IPS-NIHi7 (cell line): ENCODE data around the gene TSSK6.
A peak's percentile ranks its signal among the peaks of the same experiment; 100 is the strongest.

Experiments used
- DNase-seq: peaks from one replicate; pipeline ENCODE4 v3.0.0; 2012; ENCODE audit warnings: mixed read lengths; ENCODE audit errors: extremely low spot score

TSSK6 gene

DNA sequence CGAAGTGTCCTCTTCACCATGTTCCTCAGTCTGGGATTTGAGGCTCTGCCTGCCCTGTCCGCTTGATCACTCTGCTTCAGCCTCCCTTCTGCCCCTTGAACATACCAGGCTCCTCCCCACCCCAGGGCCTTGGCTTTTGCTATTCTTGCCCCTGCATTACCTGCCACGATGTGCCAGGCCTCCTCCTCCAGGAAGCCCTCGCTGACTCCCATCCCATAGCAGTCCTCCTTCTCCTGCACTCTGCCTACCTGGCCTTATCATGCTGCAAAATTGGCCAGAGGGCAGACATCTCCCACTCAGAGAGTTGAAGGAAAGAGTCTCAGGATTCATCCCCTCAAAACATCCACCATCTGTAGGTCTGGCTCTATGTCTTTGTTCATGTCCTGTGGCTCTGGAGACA is 15.5 kb upstream of the TSSK6 start:
- DNase-seq = no peak

DNA sequence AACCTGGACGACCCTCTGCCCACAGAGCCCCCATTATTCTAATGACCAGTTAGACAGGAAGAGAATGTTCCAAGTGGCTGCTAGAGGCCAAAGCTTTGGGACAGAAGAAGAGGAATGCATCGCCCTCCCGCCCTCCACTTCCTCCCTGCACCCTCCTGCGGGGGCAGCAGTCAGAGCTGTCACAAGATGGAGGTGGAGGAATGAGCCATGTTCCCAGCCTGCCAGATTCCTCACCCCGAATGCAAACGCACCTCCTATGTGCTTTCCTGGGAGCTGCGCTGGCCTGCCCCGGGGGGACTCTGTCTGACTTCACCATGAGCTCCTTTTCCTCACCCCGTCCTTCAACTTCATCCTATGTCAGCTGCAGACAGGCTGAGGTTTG is 15.1 kb upstream of the TSSK6 start:
- no peak for DNase-seq

DNA sequence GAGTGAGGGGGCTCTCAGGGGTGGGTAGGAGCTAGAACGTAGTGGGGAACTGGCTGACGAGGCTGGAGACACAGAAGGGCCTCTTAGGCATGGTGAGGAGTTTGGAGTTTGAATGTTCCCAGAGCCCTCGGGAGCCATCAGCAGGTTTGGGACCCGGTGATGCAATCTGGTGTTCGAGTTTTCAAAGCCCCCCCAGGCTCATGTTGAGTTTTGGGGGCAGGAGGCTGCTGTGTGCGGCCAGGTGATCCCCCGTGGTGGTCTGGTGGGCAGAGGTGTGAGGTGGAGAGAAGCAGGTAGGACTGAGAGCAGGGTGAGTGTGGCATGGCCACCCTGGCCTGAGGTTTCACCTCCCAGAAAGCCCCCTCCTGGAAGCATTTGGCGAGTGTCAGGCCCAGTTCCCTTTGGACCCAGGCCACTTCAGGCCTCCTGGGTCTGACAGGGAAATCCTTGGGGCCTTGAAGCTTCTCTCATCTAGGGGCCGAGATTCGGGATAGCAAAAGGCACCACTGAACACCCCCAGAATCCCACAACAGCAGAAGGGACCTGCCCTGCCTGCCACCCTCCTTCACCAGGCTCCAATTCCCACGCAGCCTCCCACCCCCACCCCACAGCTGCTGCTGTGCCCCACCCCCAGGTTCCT is 14.6 kb upstream of the TSSK6 start:
- DNase-seq = no peak

DNA sequence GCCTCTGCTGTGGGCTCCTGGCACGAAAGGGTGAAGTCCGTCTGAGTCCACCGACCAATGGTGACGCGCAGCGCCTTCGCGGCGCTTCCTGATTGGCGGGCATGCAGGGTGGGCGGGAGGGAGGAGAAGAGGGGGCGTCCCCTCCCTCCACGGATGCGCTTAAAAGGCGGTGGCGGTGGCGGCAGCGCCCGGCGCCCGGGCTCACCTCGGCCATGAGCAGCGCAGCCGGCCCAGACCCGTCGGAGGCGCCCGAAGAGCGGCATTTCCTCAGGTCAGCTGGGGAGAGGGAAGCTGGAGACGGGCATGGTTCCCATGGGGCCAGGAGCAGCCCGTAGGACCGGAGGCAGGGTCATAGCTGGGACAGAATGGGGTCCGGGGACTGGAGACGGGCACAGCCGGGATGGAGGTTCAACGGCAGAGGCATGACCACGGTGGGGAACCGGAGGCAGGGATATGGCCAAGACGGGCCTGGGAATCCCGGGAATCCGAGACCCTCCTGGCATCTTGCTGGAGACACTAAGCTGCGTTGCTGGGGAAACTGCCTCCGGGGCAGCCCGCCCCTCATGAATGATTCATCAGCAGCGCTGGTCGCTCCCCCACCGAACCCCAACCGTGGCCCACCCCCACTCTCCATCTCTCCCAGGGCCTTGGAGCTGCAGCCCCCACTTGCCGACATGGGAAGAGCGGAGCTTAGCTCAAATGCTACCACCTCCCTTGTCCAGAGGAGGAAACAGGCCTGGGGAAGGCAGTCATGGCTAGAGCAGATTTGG is 13.6 kb upstream of the TSSK6 start, which contains the start of gene YJEFN3:
TSS of gene YJEFN3 (plus strand) at position 191 of the 770 bp plus-strand sequence. CDS start at position 213, 22 bp downstream.
- peak; percentile 66 for DNase-seq

DNA sequence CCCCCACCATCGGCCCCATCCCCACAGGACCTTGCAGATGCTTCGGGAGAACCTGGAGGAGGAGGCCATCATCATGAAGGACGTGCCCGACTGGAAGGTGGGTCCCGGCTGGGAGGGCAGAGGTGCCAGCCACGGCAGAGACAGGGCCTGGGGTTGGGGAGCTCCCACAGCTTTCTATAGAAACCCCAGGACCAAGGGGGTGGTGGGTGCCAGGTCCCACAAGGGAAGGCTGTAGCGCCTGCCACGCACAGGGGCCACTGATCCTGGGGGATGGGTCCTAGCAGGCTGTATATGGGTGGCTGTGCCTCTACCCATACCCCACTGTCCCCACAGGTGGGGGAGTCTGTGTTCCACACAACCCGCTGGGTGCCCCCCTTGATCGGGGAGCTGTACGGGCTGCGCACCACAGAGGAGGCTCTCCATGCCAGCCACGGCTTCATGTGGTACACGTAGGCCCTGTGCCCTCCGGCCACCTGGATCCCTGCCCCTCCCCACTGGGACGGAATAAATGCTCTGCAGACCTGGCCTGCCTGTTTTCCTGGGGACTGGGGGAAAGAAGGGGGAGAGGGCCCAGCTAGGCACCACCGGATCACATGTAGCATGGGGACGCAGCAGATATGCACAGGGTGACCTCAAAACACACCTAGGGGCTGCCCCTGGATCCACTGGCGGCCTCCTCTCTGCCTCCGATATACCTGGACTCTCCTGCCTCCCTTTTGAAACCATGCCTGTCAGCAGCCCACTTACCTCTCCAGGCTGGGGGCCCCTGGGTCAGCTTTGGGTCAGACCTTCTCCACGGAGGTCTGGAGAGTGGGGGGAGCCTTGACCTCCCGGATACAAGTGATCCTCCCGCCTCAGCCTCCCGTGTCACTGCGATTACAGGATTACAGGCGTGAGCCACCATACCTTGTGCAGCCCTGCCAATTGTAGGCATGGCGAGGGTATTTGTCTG is 12.6 kb upstream of the TSSK6 start:
- DNase-seq = no peak

DNA sequence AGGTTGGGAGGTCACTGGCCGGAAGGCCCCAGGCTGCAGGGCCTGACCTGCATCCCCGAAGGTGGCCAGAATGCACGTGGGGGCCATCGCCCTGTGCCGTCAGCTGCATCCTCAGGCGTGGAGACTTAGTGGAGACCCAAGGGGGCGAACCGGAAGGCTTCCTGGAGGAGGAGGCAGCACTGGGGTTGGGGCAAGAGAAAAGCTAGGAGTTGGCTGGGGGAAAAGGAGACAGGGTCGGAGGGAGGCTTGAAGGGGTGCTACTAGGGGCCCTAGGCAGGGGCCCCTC is 12.0 kb upstream of the TSSK6 start:
- DNase-seq = no peak

DNA sequence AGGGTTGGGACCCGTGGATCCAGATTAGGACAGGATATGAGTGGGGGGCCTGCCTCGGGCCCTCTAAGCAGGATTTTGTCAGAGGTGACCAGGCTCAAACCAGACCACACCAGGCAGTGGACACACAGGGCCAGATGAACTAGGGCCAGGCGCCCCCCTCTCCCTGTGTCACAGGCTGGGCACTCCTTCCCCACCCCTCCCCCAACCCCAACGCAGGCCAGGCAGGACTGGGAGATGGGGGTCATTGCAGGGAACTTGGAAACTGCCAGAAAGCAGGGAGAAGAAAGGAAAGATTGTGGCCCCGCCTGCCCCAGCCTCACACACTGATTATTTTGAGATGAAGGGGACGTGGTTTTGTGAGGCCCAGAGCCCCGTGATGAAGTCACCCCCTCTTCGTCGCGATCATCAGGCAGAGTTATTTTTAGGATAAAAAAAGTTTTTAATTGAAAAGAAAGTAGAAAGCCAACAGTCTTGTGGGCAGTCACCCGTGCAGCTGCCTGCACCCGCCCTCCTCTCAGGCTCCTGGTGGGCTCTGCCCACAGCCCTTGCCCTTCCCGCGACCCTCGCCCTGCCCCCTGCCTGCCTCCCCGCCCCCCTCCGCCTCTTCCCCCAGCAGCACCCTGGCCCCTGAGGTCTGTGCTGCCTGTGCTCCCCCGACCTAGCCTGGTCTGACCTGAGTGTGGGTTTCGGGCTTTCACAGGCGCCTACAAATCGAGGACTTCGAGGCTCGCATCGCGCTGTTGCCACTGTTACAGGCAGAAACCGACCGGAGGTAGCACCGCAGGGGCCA is 11.4 kb upstream of the TSSK6 start:
- DNase-seq = no peak

DNA sequence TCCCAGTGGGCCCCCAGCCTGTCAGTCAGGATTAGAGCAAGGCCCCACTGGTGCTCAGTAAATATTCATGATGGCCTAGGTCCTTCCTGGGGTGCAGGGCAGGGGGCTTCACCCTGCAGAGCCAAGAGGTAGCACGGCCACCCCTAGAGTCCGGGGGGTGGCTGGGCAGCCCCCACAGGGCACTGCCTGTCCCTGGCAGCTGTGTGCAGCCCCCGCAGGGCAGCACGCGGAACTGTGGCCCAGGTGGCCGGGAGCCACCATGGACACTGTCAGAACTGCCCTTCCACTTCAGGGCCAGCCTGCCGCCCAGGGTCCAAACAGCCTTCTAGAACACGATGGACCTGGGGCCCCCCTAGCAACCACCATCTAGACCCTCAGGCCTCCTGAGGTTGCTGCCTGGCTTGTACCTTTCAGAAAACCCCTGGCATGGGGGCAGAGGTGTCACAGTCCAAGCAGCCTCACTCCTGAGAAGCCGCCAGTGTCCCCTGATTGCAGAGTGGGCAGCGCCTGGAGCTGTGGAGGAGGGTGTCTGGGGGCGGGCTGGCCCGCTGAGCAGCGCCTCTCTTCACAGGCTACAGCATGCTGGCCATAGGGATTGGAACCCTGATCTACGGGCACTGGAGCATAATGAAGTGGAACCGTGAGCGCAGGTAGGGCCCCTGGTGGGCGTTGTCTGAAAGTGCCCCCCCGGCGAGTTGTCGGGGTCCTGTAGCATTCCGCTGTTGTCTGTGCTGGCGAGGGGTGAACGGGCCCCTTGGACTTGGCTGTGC is 10.4 kb upstream of the TSSK6 start:
- no peak for DNase-seq

DNA sequence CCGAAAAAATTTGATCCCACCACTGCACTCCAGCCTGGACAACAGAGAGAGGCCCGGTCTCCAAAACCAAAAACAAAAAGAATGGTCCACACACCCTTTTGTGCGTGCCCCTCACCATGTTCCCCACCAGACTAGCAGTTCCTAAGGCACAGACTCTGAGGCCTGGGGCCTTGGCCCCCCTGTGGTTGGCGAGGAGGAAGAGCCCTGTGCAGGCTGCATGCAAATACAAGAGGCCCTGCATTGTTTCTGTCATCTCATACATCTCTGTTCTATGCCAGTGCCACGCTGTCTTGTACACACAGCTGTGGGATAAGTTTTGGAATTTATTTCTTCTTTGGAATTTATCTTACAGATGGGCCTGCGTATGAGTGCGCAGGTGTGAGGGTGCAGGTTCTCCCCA is 8.7 kb upstream of the TSSK6 start:
- no peak for DNase-seq

DNA sequence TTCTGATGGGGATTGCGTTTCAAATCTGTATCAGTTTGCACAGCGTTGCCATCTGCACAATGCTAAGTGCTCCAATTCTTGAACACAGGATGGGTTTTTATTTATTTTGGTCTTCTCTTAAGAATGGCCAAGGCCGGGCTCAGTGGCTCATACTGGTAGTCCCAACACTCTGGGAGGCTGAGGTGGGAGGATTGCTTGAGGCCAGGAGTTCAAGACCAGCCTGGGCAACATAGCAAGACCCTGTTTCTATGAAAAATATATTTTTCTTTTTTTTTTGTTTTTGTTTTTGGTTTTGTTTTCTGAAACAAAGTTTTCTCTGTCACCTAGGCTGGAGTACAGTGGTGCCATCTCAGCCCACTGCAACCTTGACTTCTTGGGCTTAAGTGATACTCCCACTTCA is 7.8 kb upstream of the TSSK6 start:
- no peak for DNase-seq

DNA sequence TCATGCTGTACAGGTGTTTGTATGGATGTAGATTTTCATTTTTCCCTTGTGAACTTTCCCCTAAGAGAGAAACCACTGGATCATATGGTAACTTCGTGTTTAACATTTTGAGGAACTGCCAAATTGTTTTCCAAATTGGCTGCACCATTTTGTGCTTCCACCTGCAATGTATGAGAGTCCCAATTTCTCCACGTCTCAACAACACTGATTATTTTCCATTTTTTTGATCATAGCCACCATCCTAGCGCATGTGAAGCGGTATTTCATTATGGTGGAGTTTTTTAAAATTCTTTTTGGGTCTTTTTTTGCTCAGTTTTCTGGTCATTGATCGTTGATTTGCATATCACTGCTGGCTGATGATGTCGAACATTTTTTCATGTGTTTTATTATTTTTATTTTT is 5.6 kb upstream of the TSSK6 start:
- no peak for DNase-seq

DNA sequence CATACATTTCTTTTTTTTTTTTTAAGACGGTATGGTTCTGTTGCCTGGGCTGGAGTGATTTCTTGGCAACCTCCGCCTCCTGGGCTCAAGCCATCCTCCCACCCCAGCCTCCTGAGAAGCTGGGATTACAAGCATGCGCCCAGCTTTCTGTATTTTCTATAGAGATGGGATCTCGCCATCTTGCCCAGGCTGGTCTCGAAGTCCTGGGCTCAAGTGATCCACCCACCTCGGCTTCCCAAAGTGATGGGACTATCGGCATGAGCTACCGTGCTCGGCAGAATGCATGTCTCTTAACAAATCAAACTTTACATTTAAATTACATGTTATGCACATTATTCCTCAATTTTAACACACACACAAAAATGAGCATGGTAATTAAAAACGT is 1.9 kb upstream of the TSSK6 start:
- DNase-seq = no peak

DNA sequence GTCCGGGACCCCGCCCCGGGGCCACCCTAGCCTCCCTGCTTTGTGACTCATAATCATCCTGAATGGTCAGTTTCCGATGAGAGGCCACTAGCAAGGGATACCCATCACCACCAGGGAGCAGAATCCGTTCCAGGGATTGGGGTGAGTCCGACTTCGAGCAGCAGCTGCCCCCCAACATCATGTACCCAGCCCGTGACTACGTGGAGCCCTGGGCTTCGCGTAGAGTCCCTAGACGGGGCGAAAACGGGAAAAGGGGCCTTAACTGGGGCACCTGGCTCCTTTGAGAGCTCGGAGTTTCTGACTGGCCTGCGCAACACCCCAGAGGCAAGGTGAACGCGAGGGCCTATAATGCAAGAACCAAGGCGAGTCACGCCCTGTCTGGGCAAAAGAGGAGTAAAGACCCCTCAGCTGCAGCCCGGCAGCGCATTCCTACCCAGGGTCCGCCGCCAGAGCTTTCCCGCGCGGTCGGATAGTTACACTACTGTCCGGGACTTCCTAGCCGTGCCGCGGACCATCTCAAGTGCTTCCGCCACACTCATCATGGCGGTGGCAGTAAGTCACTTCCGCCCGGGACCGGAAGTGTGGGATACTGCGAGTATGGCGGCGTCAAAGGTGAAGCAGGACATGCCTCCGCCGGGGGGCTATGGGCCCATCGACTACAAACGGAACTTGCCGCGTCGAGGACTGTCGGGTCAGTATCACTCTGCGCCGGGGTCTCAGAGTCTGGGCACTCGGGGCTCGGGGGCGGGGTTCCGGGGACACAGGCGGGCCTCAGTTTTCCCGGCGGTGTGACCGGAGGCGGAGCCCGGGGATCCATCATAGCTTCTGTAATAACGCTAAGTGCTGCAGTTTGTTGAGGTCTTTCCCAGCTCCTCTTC is 533 bp upstream of the TSSK6 start, which contains the start of gene NDUFA13:
TSS of gene NDUFA13 (plus strand) at position 584 of the 878 bp plus-strand sequence. CDS start at position 598, 14 bp downstream.
- peak; percentile 90 for DNase-seq

DNA sequence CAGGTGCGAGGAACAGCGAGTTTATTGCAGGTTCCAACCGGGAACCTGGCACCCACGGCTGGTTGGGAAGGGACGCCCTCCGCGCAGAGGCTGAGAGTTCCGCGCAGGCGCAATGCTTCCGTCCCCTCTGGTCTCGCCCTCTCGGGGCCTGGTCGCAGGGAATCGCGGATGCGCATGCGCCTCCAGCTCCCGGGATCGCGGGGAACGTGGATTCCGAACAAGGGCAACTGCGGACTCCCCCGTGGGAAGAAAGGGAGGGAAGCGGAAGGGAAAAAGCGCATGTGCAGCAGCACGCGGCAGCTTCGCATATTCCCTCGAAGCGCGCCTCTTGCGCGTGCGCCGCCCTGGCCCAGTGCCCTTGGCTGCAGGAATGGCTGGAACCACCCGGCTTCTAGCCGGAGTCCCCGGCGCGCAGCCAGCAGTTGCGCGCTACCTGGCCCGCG is 1.1 kb downstream of the TSSK6 start:
- DNase-seq = no peak

DNA sequence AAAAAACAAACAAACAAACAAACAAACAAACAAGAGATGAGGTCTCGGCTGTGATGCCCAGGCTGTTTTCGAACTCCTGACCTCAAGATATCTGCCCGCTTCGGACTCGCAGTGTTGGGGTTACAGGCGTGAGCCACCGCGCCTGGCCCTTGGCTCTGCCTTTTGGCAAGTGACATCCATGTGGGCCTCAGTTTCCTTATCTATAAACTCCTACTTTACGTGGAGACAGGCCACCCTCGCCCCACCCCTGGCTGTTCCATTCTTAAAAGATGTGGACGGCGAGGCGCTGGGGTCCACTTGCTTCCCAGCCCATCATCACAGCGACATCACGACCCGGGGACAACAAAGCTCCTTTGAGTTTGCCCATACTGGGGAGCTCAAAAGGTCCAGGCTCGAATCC is 1.7 kb downstream of the TSSK6 start:
- DNase-seq = no peak

DNA sequence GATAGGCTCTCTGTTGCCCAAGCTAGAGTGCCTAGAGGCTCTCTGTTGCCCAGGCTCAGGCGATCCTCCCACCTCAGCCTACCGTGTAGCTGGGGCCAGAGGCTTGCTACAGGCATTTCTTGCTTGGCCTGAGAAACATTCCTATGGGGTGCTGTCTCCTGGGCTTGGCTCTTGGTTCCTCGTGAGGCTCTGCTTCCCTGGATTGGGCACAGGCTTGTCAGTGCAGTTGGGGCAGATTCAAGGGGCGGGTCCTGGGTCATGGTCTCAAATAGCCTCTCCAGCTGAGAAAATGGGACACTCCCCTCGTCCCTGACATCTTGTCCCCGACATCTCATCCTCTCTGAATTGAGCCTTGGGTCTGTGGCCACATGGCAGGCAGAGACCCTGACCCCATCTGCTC is 4.9 kb downstream of the TSSK6 start:
- no peak for DNase-seq

DNA sequence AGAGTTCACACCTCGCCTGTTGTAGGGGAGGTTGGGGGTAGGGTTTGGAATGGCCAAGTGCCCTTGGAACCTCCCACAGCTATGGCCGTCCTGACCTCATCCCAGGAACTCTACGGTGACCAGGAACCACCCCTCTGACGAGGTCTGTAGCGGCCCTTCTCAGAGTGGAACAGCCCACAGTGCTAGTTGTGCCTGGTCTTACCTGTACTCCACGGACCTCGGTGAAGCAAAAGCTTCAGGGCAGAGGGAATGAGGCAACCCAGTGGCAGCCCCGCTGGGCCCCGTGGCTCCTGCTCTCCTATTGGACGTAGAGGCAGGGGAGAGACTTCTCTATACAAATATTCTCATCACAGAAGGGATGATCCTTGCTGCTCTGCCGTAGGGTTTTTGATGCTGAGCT is 7.1 kb downstream of the TSSK6 start:
- DNase-seq = no peak

DNA sequence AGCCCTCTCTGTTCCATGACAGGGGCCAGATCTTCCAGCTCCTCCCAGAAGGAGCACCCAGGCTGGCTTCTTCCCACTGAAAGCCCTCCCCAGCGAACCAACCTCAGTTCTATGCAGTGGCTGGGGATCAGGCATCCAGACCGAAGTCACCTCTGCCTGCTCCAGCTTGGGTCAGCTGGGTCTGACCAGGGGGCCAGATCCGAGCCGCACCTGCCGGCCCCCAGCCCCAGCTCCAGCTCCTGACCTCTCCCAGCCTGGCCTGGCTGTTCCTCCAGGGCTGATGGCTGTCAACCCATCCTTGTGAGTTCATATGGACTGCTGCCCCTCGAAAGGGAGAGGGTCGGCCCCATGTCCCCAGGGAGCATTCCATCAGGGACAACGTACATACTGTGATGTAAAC is 8.0 kb downstream of the TSSK6 start:
- no peak for DNase-seq

DNA sequence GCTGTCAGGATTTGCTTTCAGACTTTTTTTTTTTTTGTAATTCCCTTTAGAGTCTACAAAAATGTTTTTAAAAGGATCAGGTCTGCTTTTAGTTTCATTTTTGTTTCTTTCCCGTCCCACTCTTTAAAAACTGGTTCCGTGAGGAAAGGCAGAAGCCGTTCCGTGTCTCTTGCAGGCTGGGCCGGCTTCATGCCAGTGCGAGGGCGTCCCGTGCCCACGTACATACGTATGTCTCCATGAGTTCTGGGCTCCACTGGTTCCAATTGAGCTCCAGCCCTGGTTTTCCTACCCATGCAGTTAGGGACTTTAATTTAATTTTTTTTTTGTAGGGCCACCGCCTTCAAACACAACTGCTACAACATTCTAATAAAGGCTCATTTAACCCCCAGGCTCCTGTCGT is 8.8 kb downstream of the TSSK6 start:
- DNase-seq = no peak
